Stimulated activated CD8-positive, alpha-beta memory T cell treated with anti-CD3 and anti-CD28 coated beads, Interleukin-15, amount 100 ng/mL, for 48 hours (primary cell): Measurements from ENCODE around the gene TNS3.

ENCODE experiments used
- DNase-seq, 2 donors: peaks; one replicate each; pipeline ENCODE4 v3.0.0-alpha.2; 2020; ENCODE audit warnings: low read depth in 2 of 2

TNS3 gene

GRCh38 chr7:47330561-47331178, 251.2 kb downstream of the TNS3 start:
- DNase-seq: no peak

GRCh38 chr7:47330026-47330425, 251.9 kb downstream of the TNS3 start:
- DNase-seq: no peak

- no peak for DNase-seq
These were observed 252.5 kb downstream of the TNS3 start for GRCh38 chr7:47329320-47329926.

- no peak for DNase-seq
These were observed 253.3 kb downstream of the TNS3 start for GRCh38 chr7:47328392-47329319.

- no peak for DNase-seq
These were observed 254.1 kb downstream of the TNS3 start for GRCh38 chr7:47327698-47328391.

- DNase-seq: no peak
These were observed 254.6 kb downstream of the TNS3 start for GRCh38 chr7:47327346-47327697.

GRCh38 chr7:47326808-47327207, 255.1 kb downstream of the TNS3 start:
- no peak for DNase-seq

GRCh38 chr7:47326220-47326619, 255.7 kb downstream of the TNS3 start:
- no peak for DNase-seq

GRCh38 chr7:47325337-47325736, 256.6 kb downstream of the TNS3 start:
- DNase-seq: no peak

GRCh38 chr7:47323904-47324303, 258.0 kb downstream of the TNS3 start:
- no peak for DNase-seq

- no peak for DNase-seq
These were observed 259.2 kb downstream of the TNS3 start for GRCh38 chr7:47322731-47323130.

- DNase-seq: no peak
These were observed 261.6 kb downstream of the TNS3 start for GRCh38 chr7:47320296-47320695.

- no peak for DNase-seq
These were observed 263.3 kb downstream of the TNS3 start for GRCh38 chr7:47318395-47319182.

- DNase-seq: no peak
These were observed 264.4 kb downstream of the TNS3 start for GRCh38 chr7:47317487-47317886.

- DNase-seq: no peak
These were observed 266.9 kb downstream of the TNS3 start for GRCh38 chr7:47314728-47315607.

GRCh38 chr7:47314248-47314647, 267.7 kb downstream of the TNS3 start:
- no peak for DNase-seq

GRCh38 chr7:47313564-47313963, 268.3 kb downstream of the TNS3 start:
- no peak for DNase-seq

GRCh38 chr7:47311891-47312290, 270.0 kb downstream of the TNS3 start:
- DNase-seq: no peak

GRCh38 chr7:47310020-47310419, 271.9 kb downstream of the TNS3 start:
- DNase-seq: no peak

GRCh38 chr7:47308808-47309207, 273.1 kb downstream of the TNS3 start:
- DNase-seq: no peak
